Muscle layer of colon (tissue), 2 donors: ENCODE data around the gene KLF5.
"Not testable (repeated sequence)": the region's sequence is repeated elsewhere in the genome, so short reads cannot be mapped to it uniquely, and the experiment has no call there.

Source experiments
- H3K27ac ChIP-seq: one replicate; pipeline ENCODE4 v1.7.0; 2013; ENCODE audit warnings: low read depth, mild to moderate bottlenecking, low read length, moderate library complexity
- H3K27me3 ChIP-seq, 2 donors: one replicate each; pipeline ENCODE4 v1.7.0; 2013; ENCODE audit warnings: low read length in 2 of 2, mild to moderate bottlenecking in 2 of 2; ENCODE audit not compliant: insufficient read depth in 2 of 2, control insufficient read depth in 1 of 2
- H3K36me3 ChIP-seq: one replicate; pipeline ENCODE4 v1.7.0; 2013; ENCODE audit warnings: mild to moderate bottlenecking, low read length; ENCODE audit not compliant: insufficient read depth
- H3K4me1 ChIP-seq: one replicate; pipeline ENCODE4 v1.7.0; 2013; ENCODE audit warnings: mild to moderate bottlenecking, low read length; ENCODE audit not compliant: insufficient read depth
- H3K4me3 ChIP-seq, 2 donors: one replicate each; pipeline ENCODE4 v1.7.0; 2013; ENCODE audit warnings: low read length in 2 of 2, low read depth in 1 of 2, mild to moderate bottlenecking in 1 of 2, moderate library complexity in 1 of 2
- H3K9ac ChIP-seq: one replicate; pipeline ENCODE4 v1.7.0; 2013; ENCODE audit warnings: low read length
- H3K9me3 ChIP-seq: one replicate; pipeline ENCODE4 v1.7.0; 2013; ENCODE audit warnings: mild to moderate bottlenecking, low read length
- donor health status: abdominal sarcoma.
- donor health status: Adenocarcinoma of cecum.

Gene KLF5

DNA sequence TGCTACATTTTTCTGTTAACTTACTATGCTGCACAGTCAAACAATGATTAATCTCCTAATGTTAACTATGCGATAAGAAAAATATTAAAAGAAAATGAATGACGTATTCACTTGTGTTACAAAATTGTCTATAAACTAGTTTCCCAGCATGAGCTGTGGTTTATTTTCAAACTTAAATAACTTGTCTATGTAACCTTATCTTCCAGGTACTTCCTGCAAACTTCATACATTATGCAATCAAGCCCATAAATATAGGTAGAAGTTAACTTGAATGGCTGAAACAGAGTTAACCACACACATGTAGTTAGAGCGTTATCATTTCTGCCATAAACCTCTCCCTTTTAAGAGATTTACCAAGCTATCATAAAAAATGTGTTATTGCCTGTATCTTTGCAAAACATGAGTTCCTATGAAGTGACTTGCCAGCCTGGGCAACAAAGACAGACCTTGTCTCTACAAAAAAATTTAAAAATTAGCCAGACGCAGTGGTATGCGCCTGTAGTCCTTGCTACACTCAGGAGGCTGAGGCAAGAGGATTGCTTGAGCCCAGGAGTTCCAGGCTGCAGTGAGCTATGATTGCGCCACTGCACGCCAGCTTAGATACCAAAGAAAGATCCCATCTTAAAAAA is 17.7 kb upstream of the KLF5 start:
- Histone ChIP-seq H3K27me3 (no peaks in the 10 kb centered on the region), H3K27ac (no peak overlapping the region), H3K4me3 (no peak overlapping the region), H3K9me3 (no peaks in the 10 kb centered on the region), H3K36me3 (no peaks in the 10 kb centered on the region), H3K9ac (no peak overlapping the region), H3K4me1 (no peaks in the 10 kb centered on the region)

DNA sequence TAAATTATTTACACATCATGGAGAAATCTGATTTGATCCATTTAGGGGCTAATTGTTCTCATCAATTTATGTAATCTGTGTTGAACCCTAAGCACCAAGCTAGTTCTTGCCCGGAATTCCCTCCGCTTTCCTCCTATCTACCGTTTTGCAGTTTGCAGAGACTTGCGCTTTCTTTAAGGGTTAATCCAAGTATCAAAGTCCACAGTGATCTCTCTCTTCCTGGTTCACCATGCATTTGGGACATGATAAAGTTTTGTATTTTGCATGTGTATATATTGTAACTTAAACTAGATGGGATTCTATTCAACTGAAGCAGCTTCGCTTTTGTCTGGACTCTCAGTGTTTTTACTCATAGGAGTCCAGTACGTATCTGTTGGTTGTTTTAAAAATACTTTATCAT is 13.8 kb upstream of the KLF5 start:
- Histone ChIP-seq H3K4me3 (no peak overlapping the region), H3K9me3 (no peaks in the 10 kb centered on the region), H3K4me1 (no peaks in the 10 kb centered on the region), H3K9ac (no peak overlapping the region), H3K36me3 (no peaks in the 10 kb centered on the region), H3K27me3 (no peaks in the 10 kb centered on the region), H3K27ac (no peak overlapping the region)

DNA sequence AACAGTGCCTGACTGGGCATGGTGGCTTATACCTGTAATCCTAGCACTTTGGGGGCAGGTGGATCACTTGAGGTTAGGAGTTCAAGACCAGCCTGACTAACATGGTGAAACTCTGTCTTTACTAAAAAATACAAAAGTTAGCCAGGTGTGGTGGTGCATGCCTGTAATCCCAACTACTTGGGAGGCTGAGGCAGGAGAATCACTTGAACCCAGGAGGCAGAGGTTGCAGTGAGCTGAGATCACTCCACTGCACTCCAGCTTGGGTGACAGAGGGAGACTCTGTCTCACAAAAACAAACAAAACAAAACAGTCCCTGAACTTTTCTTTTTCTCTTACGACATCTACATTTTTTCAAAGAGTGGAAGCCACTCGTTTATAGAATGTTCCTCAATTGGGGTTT is 10.2 kb upstream of the KLF5 start:
- H3K4me1 ChIP-seq, H3K36me3 ChIP-seq, H3K27me3 ChIP-seq, H3K4me3 ChIP-seq, H3K9me3 ChIP-seq, H3K27ac ChIP-seq, H3K9ac ChIP-seq: not testable (repeated sequence)

DNA sequence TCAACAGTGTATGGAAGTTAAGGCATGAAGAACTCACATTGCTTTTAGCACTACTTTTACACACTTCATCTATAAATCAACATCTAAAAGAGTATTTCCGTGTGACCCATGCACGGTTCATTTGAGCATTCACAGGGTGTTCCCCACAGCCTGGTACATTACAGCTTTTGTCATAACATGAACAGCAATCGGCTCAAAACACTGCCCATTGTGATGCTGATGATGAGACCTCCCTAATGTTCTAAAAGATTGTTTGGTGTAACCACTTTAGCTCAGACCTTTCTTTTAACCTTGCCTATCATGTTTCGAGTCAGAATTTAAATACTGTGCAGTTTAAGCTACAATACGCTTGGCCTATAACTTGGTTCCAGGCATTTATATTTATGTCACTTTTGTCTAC is 4.1 kb upstream of the KLF5 start:
- Histone ChIP-seq H3K9ac (no peak overlapping the region), H3K36me3 (no peaks in the 10 kb centered on the region), H3K27ac (no peak overlapping the region), H3K27me3 (no peaks in the 10 kb centered on the region), H3K4me1 (peaks cover 7% of the 10 kb centered on the region), H3K4me3 (no peak overlapping the region), H3K9me3 (no peaks in the 10 kb centered on the region)

DNA sequence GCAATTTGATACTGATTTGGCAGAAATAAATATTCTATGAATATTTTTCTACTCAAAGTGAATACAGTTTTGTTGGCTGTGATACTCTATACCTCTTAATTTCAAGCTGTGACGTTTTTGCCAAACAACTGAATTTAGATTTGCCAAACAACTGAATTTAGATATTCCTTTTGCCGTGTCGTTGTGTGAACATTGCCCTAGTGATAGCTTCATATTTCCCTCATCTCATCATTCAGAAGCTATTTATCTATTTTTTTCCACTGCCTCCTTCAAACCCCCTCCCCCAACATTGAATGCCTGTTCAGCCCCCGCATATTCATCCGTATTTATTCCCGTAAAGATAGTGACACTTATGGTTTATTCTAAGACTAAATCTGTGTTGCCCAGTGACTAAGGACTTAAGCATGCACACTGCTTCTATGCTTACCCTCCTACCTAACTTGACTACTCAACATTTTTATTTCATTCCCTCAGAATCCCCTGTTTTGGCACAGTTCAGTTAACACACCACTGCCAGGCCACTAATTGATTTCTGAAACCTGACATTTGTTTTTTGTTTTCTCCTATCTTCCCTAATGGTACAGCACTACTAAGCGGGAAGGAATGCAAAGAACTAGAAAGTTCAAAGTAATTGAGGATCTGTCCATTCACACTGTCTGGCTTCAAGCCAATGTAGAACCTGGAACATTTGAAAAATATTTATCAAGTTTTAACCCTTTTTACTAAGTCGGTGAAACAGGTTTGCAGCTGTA is 2.8 kb upstream of the KLF5 start:
- Histone ChIP-seq H3K36me3 (no peaks in the 10 kb centered on the region), H3K4me3 (no peak overlapping the region), H3K27me3 (no peaks in the 10 kb centered on the region), H3K4me1 (peaks cover 7% of the 10 kb centered on the region), H3K9me3 (no peaks in the 10 kb centered on the region), H3K27ac (no peak overlapping the region), H3K9ac (no peak overlapping the region)

DNA sequence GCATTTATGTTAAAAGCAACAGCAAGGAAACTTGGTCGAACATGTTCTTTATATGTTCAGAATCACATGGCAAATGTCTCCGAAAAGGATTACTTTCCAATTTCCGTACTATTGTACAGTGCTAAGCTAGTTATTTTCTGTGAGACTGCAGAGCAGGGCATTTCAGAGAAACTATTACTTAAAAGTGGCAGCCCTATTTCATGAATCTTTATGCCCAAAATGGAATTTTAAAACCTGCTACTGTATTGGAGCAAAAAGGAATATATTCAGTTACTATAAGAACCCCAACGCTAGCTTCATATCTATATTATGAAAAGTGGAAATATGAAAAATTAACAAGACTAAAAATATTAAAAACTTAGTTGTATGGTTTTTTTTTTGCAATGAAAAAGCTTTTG is 2.2 kb upstream of the KLF5 start:
- Histone ChIP-seq H3K27ac (no peak overlapping the region), H3K9me3 (no peaks in the 10 kb centered on the region), H3K9ac (no peak overlapping the region), H3K4me1 (peaks cover 7% of the 10 kb centered on the region), H3K27me3 (no peaks in the 10 kb centered on the region), H3K36me3 (no peaks in the 10 kb centered on the region), H3K4me3 (no peak overlapping the region)

DNA sequence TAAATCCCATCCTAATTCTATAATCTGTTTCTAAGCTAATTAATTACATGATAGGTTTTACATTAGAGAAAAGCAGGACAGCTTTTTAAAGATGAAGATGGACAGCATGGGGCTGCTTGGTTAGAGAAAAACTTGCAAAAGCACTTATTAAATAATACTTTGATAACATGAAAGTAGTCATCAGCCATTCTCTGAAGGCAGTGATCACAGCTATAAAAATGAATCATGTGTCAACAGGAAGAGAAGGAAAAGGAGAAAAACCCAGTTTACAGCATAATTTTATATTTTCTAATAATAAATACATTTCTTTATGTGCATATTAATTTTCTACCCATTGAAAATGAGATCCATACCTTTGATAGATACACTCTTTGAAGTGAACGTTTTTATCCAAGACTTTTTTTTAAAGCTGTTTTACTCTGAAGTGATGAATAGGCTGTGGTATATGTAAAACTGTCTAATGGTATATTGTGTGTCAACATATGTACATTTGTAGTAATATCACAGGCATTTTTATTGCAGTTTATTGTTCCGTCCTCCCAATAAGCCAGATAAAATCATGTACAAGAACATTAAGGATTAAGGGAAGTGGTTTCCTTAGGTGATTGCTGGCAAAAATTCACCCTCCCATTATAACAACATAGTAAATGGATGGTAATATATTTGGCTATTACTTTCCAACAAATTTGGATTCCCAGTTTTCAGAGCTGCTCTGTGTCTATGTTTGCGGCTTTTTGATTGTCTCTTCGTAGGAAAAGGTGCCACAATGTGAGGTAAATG is 1.3 kb upstream of the KLF5 start:
- H3K9me3 ChIP-seq: no peaks in the 10 kb centered on the region
- H3K9ac ChIP-seq: no peak overlapping the region
- peaks cover 7% of the 10 kb centered on the region for H3K4me1 ChIP-seq
- H3K4me3 ChIP-seq: no peak overlapping the region
- no peaks in the 10 kb centered on the region for H3K27me3 ChIP-seq
- no peaks in the 10 kb centered on the region for H3K36me3 ChIP-seq
- H3K27ac ChIP-seq: no peak overlapping the region

DNA sequence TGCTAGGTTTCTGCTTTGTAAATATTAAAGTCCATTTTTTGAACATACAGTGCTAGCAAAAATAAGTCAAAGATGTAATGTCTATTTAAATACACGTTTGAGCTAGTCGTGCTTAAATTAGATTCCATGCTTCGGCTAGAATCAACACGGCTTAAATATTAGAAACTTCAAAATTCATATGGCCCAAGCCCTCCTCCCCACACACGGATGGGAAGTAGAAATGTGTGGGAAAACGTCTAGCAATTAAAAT is 816 bp upstream of the KLF5 start:
- no peaks in the 10 kb centered on the region for H3K27me3 ChIP-seq
- no peaks in the 10 kb centered on the region for H3K9me3 ChIP-seq
- no peak overlapping the region for H3K9ac ChIP-seq
- peaks cover 7% of the 10 kb centered on the region for H3K4me1 ChIP-seq
- no peak overlapping the region for H3K27ac ChIP-seq
- no peaks in the 10 kb centered on the region for H3K36me3 ChIP-seq
- H3K4me3 ChIP-seq: peak overlapping the region in 1 of 2 donors; percentile 76

DNA sequence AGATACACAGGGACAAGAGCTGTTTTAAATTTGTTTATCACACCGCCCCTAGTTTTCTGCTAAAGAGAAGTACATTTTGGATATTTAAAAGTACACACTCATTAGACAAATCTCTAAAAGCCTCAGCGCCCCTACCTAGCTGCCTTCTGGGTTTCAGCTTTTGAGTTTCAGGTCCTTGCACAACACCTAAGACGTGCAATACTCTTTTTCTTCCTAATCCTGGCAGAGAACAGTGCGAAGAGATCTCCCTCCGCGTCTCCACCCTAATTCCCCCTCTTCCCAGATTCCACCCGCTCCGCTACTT is 421 bp upstream of the KLF5 start:
- Histone ChIP-seq H3K27ac (peak overlapping the region; percentile 58), H3K4me1 (peaks cover 7% of the 10 kb centered on the region), H3K9ac (no peak overlapping the region), H3K4me3 (peak overlapping the region; percentile 76 to 84), H3K9me3 (no peaks in the 10 kb centered on the region), H3K27me3 (no peaks in the 10 kb centered on the region), H3K36me3 (no peaks in the 10 kb centered on the region)

DNA sequence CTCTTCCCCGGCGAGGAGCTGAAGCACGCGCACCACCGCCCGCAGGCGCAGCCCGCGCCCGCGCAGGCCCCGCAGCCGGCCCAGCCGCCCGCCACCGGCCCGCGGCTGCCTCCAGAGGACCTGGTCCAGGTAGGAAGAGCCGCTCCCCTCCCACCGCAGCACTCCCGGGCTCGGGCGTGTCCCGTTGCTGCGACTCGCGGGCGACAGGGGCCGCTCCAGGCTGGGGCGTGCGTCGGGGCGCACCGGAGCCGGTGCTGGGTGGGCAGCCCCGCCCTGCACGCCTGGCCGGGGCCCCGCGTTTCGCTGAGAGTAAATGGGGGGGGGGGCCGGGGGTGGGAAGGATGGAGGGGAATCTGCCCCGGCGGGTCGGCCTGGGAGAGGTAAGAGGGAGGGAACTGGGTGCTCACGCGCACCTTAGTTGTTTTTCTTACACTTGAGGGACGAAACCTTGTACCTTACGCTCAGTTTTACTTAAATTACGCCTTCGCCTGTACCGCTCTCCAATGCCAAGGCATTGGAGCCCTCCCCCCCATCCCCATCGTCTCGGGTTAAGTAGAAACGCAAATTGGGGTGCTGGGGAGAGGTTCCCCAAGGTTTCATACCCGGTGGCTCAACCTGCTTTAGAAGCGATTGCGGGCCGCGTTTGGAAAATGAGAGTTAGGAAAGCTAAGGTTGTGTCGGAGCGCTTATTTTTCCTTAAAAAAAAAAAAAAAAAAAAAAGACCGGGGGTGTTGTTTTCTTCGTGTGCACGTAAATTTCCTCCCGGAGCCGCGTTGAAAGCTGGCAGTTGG is 850 bp downstream of the KLF5 start:
- Histone ChIP-seq H3K27ac (peak overlapping the region; percentile 40), H3K9me3 (no peaks in the 10 kb centered on the region), H3K4me1 (peaks cover 7% of the 10 kb centered on the region), H3K4me3 (peak overlapping the region; percentile 76 to 84), H3K36me3 (no peaks in the 10 kb centered on the region), H3K27me3 (no peaks in the 10 kb centered on the region), H3K9ac (peak overlapping the region; percentile 41)

DNA sequence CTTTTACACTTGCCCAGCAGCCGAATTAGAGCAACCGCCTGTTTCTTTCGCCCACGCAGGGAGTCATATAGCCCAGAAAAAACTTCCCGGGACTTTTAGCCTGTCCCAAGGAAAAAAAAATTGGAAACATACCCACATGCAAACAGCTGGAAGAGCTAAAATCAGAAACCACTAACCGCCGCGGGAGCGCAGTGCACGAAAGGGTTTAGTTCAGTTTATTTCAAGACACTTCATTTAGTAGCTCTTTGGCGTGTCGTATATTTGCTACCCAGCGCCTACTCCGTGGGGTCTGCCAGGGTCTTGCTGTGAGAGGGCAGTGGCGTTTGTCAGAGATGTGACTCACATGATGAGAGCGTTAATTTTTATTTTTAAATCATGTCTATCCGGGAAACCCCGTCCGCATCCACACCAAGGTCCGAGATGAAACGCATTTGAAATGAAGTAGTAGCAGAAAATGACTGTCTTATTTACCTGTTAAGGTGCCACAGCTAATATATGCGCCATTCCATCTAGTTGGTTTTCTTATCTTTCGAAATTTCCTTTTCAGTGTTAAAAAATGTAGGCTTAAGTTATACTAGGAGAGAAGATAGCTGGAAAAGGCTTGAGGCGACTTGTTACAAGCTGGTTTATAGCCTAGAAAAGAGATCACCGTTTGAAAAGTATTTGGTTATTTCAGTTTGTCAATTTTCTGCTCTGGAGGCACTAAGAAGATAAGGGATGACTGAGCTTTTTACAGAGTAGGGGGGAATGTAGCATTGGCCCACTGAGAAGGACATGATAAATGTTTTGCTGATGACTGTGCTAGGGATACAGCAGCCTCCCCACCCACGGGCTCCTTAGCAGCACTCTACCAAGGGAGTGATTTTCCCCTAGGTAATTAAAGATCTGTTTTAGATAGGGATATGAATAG is 1.7 kb downstream of the KLF5 start:
- H3K4me3 ChIP-seq: peak overlapping the region; percentile 76 to 84
- H3K27me3 ChIP-seq: no peaks in the 10 kb centered on the region
- H3K36me3 ChIP-seq: no peaks in the 10 kb centered on the region
- H3K9ac ChIP-seq: peak overlapping the region; percentile 41
- peaks cover 7% of the 10 kb centered on the region for H3K4me1 ChIP-seq
- no peaks in the 10 kb centered on the region for H3K9me3 ChIP-seq
- H3K27ac ChIP-seq: peak overlapping the region; percentile 34
